ENCODE results near the gene BICDL1.
"Not testable (repeated sequence)": the region's sequence is repeated elsewhere in the genome, so short reads cannot be mapped to it uniquely, and the experiment has no call there.

The BICDL1 gene

GRCh38 chr12:119988472-119989360, at the start of gene BICDL1:
BICDL1 (plus strand) TSS chr12:119989236; CDS start chr12:119989869, 633 bp downstream.
- DNase-seq (ENCODE audit: low read depth), result peak; percentile 89

GRCh38 chr12:119940897-119941296, 48.1 kb upstream of the BICDL1 start:
- no peak for DNase-seq (ENCODE audit: low read depth)

GRCh38 chr12:119942386-119942785, 46.6 kb upstream of the BICDL1 start:
- no peak for DNase-seq (ENCODE audit: low read depth)

GRCh38 chr12:119946213-119946612, 42.8 kb upstream of the BICDL1 start:
- no peak for DNase-seq (ENCODE audit: low read depth)

- no peak for DNase-seq (ENCODE audit: low read depth)
These were observed 39.9 kb upstream of the BICDL1 start for GRCh38 chr12:119949145-119949544.

- no peak for DNase-seq (ENCODE audit: low read depth)
These were observed 39.4 kb upstream of the BICDL1 start for GRCh38 chr12:119949594-119949993.

GRCh38 chr12:119956047-119956446, 33.0 kb upstream of the BICDL1 start:
- no peak for DNase-seq (ENCODE audit: low read depth)

- DNase-seq (ENCODE audit: low read depth), result no peak
These were observed 31.9 kb upstream of the BICDL1 start for GRCh38 chr12:119957135-119957534.

GRCh38 chr12:119959435-119959834, 29.6 kb upstream of the BICDL1 start:
- no peak for DNase-seq (ENCODE audit: low read depth)

- DNase-seq (ENCODE audit: low read depth), result no peak
These were observed 24.9 kb upstream of the BICDL1 start for GRCh38 chr12:119964123-119964522.

GRCh38 chr12:119964929-119965328, 24.1 kb upstream of the BICDL1 start:
- no peak for DNase-seq (ENCODE audit: low read depth)

- DNase-seq (ENCODE audit: low read depth), result no peak
These were observed 8.8 kb upstream of the BICDL1 start for GRCh38 chr12:119980242-119980641.

GRCh38 chr12:119980702-119981101, 8.3 kb upstream of the BICDL1 start:
- DNase-seq (ENCODE audit: low read depth), result not testable (repeated sequence)

- DNase-seq (ENCODE audit: low read depth), result no peak
These were observed 310 bp downstream of the BICDL1 start for GRCh38 chr12:119989361-119989730.

- DNase-seq (ENCODE audit: low read depth), result peak; percentile 41
These were observed 820 bp downstream of the BICDL1 start for GRCh38 chr12:119989731-119990381.

GRCh38 chr12:119990382-119990874, 1.4 kb downstream of the BICDL1 start:
- DNase-seq (ENCODE audit: low read depth), result no peak

- DNase-seq (ENCODE audit: low read depth), result no peak
These were observed 3.2 kb downstream of the BICDL1 start for GRCh38 chr12:119992129-119992705.

- no peak for DNase-seq (ENCODE audit: low read depth)
These were observed 6.0 kb downstream of the BICDL1 start for GRCh38 chr12:119994892-119995658.

GRCh38 chr12:119996417-119996816, 7.4 kb downstream of the BICDL1 start:
- DNase-seq (ENCODE audit: low read depth), result no peak

- no peak for DNase-seq (ENCODE audit: low read depth)
These were observed 9.6 kb downstream of the BICDL1 start for GRCh38 chr12:119998471-119999245.

GRCh38 chr12:120000556-120000955, 11.5 kb downstream of the BICDL1 start:
- DNase-seq (ENCODE audit: low read depth), result no peak
